SK-N-SH treated with all-trans-retinoic acid at 6 μM for 48 hours (cell line): Measurements from ENCODE around the gene TASOR.

Experiments
- ATAC-seq: fragments of 200-7000 bp; cut with Tn5 transposase; 3 replicates; pipeline ENCODE4 v1.9.1; 2020; ENCODE audit warnings: mild to moderate bottlenecking, moderate library complexity
- BACH2 ChIP-seq: fragments of 250-450 bp; sonication (Bioruptor Pico); IDR thresholded peaks from 2 replicates; pipeline ENCODE4 v1.9.0; 2021; ENCODE audit warnings: mild to moderate bottlenecking, borderline replicate concordance
- CSDC2 ChIP-seq: fragments of 250-450 bp; sonication (Bioruptor Pico); IDR thresholded peaks from 2 replicates; pipeline ENCODE4 v1.5.0; 2020; ENCODE audit warnings: mild to moderate bottlenecking, moderate library complexity
- ESRRG ChIP-seq: fragments of 250-450 bp; sonication (Bioruptor Pico); IDR thresholded peaks from 2 replicates; pipeline ENCODE4 v1.6.1; 2021; ENCODE audit warnings: mild to moderate bottlenecking
- GLIS3 ChIP-seq: fragments of 250-450 bp; sonication (Bioruptor Pico); IDR thresholded peaks from 2 replicates; pipeline ENCODE4 v1.5.0; 2020; ENCODE audit warnings: mild to moderate bottlenecking, moderate library complexity
- ISL1 ChIP-seq: fragments of 250-450 bp; sonication (Bioruptor Pico); IDR thresholded peaks from 2 replicates; pipeline ENCODE4 v2.1.2; 2022; ENCODE audit warnings: mild to moderate bottlenecking, moderate library complexity
- OSR1 ChIP-seq: fragments of 250-450 bp; sonication (Bioruptor Pico); IDR thresholded peaks from 2 replicates; pipeline ENCODE4 v1.8.0; 2022; ENCODE audit warnings: moderate library complexity, mild to moderate bottlenecking, inconsistent platforms
- PPARA ChIP-seq: fragments of 250-450 bp; sonication (Bioruptor Pico); IDR thresholded peaks from 2 replicates; pipeline ENCODE4 v1.5.0; 2020; ENCODE audit warnings: mild to moderate bottlenecking, borderline replicate concordance
- RARB ChIP-seq: fragments of 250-450 bp; sonication (Bioruptor Pico); IDR thresholded peaks from 2 replicates; pipeline ENCODE4 v1.8.0; 2021; ENCODE audit warnings: mild to moderate bottlenecking, moderate library complexity
- SNAI2 ChIP-seq: fragments of 250-450 bp; sonication (Bioruptor Pico); IDR thresholded peaks from 2 replicates; pipeline ENCODE4 v1.5.0; 2020; ENCODE audit warnings: mild to moderate bottlenecking, moderate library complexity
- TCF4 ChIP-seq: fragments of 250-450 bp; sonication (Bioruptor Pico); IDR thresholded peaks from 2 replicates; pipeline ENCODE4 v1.8.0; 2021; ENCODE audit warnings: mild to moderate bottlenecking, moderate library complexity, borderline replicate concordance
- TOX ChIP-seq: fragments of 250-450 bp; sonication (Bioruptor Pico); IDR thresholded peaks from 2 replicates; pipeline ENCODE4 v1.8.0; 2021; ENCODE audit warnings: mild to moderate bottlenecking, moderate library complexity, borderline replicate concordance
- ZC3H10 ChIP-seq: fragments of 250-450 bp; sonication (Bioruptor Pico); IDR thresholded peaks from 2 replicates; pipeline ENCODE4 v1.5.1; 2021; ENCODE audit warnings: mild to moderate bottlenecking, moderate library complexity
- ZFP3 ChIP-seq: fragments of 250-450 bp; sonication (Bioruptor Pico); IDR thresholded peaks from 2 replicates; pipeline ENCODE4 v1.5.0; 2020; ENCODE audit warnings: mild to moderate bottlenecking, moderate library complexity
- ZFP30 ChIP-seq: fragments of 450-650 bp; formaldehyde crosslinking; IDR thresholded peaks from 2 replicates; pipeline ENCODE4 v1.5.0; 2022; ENCODE audit warnings: mild to moderate bottlenecking, moderate library complexity
- ZNF565 ChIP-seq: fragments of 450-650 bp; formaldehyde crosslinking; conservative IDR thresholded peaks from 2 replicates; pipeline ENCODE4 v1.5.0; 2020; ENCODE audit warnings: low read depth, mild to moderate bottlenecking, moderate library complexity
- ZNF70 ChIP-seq: fragments of 450-650 bp; formaldehyde crosslinking; IDR thresholded peaks from 2 replicates; pipeline ENCODE4 v1.5.0; 2020; ENCODE audit warnings: mild to moderate bottlenecking, moderate library complexity
- TF ChIP-seq, protein P1 (sequence below): fragments of 250-450 bp; sonication (Bioruptor Pico); IDR thresholded peaks from 2 replicates; pipeline ENCODE4 v1.8.0; 2020; ENCODE audit warnings: mild to moderate bottlenecking, moderate library complexity, borderline replicate concordance
- TF ChIP-seq, protein P2 (sequence below): fragments of 250-450 bp; sonication (Bioruptor Pico); IDR thresholded peaks from 2 replicates; pipeline ENCODE4 v1.5.1; 2021; ENCODE audit warnings: mild to moderate bottlenecking, moderate library complexity
- TF ChIP-seq, protein P3 (sequence below): fragments of 250-450 bp; sonication (Bioruptor Pico); IDR thresholded peaks from 2 replicates; pipeline ENCODE4 v1.5.0; 2020; ENCODE audit warnings: mild to moderate bottlenecking, moderate library complexity
- TF ChIP-seq, protein P4 (sequence below): fragments of 250-450 bp; sonication (Bioruptor Pico); IDR thresholded peaks from 2 replicates; pipeline ENCODE4 v1.5.1; 2020; ENCODE audit warnings: low read depth, mild to moderate bottlenecking, moderate library complexity
- TF ChIP-seq, protein P5 (sequence below): fragments of 250-450 bp; sonication (Bioruptor Pico); IDR thresholded peaks from 2 replicates; pipeline ENCODE4 v1.8.0; 2021; ENCODE audit warnings: low read depth, mild to moderate bottlenecking, moderate library complexity, borderline replicate concordance

The TASOR gene

DNA sequence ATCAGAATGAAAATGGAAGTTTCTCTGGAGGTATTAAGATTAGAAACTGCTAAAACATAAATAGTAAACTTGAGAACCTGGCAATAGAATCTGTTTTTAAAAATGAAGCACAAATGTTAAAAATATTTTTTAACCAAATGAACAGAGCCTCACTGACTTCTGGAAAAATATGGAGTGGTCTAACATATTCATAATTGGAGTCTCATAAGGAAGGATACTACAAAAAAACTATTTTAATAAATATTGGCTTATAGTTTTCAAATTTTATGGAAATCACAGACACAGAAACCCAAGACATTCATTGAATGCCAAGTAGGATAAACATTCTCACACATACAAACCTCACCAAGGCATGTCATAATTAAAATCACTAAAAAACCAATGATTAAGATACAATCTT lies 23.6 kb upstream of the TASOR start:
- no peak for ATAC-seq
- TF ChIP-seq, protein P1, sequence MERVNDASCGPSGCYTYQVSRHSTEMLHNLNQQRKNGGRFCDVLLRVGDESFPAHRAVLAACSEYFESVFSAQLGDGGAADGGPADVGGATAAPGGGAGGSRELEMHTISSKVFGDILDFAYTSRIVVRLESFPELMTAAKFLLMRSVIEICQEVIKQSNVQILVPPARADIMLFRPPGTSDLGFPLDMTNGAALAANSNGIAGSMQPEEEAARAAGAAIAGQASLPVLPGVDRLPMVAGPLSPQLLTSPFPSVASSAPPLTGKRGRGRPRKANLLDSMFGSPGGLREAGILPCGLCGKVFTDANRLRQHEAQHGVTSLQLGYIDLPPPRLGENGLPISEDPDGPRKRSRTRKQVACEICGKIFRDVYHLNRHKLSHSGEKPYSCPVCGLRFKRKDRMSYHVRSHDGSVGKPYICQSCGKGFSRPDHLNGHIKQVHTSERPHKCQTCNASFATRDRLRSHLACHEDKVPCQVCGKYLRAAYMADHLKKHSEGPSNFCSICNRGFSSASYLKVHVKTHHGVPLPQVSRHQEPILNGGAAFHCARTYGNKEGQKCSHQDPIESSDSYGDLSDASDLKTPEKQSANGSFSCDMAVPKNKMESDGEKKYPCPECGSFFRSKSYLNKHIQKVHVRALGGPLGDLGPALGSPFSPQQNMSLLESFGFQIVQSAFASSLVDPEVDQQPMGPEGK (CRISPR knock-in tag) = no peak

DNA sequence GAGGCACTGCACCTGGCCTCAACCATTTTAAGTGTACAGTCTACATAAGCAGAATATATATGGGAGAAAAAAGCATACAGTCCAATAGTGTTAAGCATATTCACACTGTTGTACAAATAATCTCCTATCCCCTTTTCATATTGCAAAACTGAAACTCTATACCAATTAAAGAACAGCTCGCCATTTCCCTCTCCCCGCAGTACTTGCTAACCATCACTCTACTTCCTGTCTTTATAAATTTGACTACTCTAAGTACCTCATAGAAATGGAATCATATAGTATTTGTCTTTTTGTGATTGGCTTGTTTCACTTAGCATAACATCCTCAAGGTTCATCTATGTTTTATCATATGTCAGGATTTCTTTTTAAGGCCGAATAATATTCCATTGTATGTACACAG lies 21.6 kb upstream of the TASOR start:
- no peak for ATAC-seq
- TF ChIP-seq, protein P2, sequence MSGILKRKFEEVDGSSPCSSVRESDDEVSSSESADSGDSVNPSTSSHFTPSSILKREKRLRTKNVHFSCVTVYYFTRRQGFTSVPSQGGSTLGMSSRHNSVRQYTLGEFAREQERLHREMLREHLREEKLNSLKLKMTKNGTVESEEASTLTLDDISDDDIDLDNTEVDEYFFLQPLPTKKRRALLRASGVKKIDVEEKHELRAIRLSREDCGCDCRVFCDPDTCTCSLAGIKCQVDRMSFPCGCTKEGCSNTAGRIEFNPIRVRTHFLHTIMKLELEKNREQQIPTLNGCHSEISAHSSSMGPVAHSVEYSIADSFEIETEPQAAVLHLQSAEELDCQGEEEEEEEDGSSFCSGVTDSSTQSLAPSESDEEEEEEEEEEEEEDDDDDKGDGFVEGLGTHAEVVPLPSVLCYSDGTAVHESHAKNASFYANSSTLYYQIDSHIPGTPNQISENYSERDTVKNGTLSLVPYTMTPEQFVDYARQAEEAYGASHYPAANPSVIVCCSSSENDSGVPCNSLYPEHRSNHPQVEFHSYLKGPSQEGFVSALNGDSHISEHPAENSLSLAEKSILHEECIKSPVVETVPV (CRISPR knock-in tag) = no peak
- TF ChIP-seq ZFP3 (CRISPR knock-in tag) (no peak), ESRRG (CRISPR knock-in tag) (no peak), GLIS3 (no peak), CSDC2 (CRISPR knock-in tag) (no peak), ISL1 (CRISPR knock-in tag) (no peak), OSR1 (CRISPR knock-in tag) (no peak), TCF4 (CRISPR knock-in tag) (no peak), PPARA (CRISPR knock-in tag) (no peak), TOX (CRISPR knock-in tag) (no peak), RARB (CRISPR knock-in tag) (no peak), ZNF70 (CRISPR knock-in tag) (no peak), ZC3H10 (CRISPR knock-in tag) (no peak), ZNF565 (CRISPR knock-in tag) (no peak), SNAI2 (CRISPR knock-in tag) (no peak), ZFP30 (CRISPR knock-in tag) (no peak), BACH2 (no peak)
- TF ChIP-seq, protein P3, sequence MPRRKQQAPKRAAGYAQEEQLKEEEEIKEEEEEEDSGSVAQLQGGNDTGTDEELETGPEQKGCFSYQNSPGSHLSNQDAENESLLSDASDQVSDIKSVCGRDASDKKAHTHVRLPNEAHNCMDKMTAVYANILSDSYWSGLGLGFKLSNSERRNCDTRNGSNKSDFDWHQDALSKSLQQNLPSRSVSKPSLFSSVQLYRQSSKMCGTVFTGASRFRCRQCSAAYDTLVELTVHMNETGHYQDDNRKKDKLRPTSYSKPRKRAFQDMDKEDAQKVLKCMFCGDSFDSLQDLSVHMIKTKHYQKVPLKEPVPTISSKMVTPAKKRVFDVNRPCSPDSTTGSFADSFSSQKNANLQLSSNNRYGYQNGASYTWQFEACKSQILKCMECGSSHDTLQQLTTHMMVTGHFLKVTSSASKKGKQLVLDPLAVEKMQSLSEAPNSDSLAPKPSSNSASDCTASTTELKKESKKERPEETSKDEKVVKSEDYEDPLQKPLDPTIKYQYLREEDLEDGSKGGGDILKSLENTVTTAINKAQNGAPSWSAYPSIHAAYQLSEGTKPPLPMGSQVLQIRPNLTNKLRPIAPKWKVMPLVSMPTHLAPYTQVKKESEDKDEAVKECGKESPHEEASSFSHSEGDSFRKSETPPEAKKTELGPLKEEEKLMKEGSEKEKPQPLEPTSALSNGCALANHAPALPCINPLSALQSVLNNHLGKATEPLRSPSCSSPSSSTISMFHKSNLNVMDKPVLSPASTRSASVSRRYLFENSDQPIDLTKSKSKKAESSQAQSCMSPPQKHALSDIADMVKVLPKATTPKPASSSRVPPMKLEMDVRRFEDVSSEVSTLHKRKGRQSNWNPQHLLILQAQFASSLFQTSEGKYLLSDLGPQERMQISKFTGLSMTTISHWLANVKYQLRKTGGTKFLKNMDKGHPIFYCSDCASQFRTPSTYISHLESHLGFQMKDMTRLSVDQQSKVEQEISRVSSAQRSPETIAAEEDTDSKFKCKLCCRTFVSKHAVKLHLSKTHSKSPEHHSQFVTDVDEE (CRISPR knock-in tag) = no peak
- TF ChIP-seq, protein P4, sequence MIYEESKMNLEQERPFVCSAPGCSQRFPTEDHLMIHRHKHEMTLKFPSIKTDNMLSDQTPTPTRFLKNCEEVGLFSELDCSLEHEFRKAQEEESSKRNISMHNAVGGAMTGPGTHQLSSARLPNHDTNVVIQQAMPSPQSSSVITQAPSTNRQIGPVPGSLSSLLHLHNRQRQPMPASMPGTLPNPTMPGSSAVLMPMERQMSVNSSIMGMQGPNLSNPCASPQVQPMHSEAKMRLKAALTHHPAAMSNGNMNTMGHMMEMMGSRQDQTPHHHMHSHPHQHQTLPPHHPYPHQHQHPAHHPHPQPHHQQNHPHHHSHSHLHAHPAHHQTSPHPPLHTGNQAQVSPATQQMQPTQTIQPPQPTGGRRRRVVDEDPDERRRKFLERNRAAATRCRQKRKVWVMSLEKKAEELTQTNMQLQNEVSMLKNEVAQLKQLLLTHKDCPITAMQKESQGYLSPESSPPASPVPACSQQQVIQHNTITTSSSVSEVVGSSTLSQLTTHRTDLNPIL = no peak
- TF ChIP-seq, protein P5, sequence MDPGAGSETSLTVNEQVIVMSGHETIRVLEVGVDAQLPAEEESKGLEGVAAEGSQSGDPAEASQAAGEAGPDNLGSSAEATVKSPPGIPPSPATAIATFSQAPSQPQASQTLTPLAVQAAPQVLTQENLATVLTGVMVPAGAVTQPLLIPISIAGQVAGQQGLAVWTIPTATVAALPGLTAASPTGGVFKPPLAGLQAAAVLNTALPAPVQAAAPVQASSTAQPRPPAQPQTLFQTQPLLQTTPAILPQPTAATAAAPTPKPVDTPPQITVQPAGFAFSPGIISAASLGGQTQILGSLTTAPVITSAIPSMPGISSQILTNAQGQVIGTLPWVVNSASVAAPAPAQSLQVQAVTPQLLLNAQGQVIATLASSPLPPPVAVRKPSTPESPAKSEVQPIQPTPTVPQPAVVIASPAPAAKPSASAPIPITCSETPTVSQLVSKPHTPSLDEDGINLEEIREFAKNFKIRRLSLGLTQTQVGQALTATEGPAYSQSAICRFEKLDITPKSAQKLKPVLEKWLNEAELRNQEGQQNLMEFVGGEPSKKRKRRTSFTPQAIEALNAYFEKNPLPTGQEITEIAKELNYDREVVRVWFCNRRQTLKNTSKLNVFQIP (CRISPR knock-in tag) = no peak

DNA sequence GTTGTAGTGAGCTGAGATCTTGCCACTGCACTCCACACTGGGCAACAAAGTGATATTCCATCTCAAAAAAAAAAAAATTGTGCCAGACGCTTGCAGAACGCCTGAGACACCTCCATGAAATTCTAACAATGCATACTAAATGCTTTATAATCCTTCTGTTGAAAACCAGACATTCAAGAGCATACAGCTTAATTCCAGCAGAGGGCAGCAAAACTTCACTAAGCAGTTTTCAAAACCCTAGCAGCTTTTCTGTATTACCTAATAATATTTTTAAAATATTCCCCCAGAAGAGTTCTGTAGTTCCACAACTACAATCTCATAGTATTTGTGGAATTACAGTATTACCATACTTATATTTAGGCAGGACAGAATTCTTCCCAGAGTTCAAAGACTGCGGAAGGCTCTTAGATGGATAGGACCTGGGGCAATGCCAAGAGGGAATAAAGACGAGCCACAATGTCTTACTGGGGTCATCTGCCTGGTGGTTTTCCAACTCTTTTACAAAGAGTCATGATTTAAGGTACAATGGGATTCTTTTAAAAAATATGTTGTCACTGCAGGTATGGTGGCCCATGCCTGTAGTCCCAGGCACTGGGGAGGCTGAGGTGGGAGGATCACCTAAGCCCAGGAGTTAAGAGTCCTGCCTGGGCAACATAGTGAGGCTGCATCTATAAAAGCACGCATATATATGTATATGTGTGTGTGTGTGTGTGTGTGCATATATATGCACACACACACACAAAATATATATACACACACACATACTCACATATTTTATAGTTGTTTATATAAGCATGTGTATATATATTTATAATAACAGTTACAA lies 19.6 kb upstream of the TASOR start:
- TF ChIP-seq OSR1 (CRISPR knock-in tag) (no peak), TOX (CRISPR knock-in tag) (no peak), PPARA (CRISPR knock-in tag) (no peak)
- TF ChIP-seq, protein P5 (CRISPR knock-in tag) = no peak
- TF ChIP-seq, protein P3 (CRISPR knock-in tag) = no peak
- peak; percentile 88 for ATAC-seq
